ENCODE results near the gene TCHH. TPM values are rescaled to one million over a fixed set of nuclear protein-coding genes. Genes with fewer than 3 reads are reported as not detected.
"Not testable (repeated sequence)": the region's sequence is repeated elsewhere in the genome, so short reads cannot be mapped to it uniquely, and the experiment has no call there.

Gene TCHH
- total and polyA plus RNA-seq, 2 donors = 0.05 to 1.4 TPM

DNA sequence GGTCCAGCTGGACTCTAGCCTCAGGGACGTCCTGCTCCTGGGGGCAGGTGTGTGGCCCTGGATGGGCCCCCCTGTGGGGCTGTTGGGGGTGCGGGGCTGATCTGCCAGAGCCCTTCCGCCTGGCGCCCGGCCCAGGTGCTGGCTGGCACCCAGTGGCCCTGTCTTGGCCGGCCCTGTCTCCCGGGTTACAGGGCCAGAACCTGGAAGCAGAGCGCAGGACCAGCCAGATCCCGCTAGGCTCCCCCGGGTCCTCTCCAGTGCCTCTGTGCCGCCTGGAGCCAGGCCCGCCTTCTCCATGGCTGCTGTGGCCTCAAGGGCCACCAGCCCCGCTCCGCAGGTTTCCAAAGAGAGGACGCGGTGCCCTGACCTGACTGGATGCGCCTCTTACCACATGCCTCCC lies 34.2 kb downstream of the TCHH start:
- H3K4me1 ChIP-seq (ENCODE audit: control insufficient read depth in 2 of 2, insufficient read depth in 2 of 2, low read length in 2 of 2); H3K27ac ChIP-seq (ENCODE audit: low read depth in 1 of 2, low read length in 1 of 2); DNase-seq (ENCODE audit: low read depth in 6 of 9, low spot score in 9 of 9); H3K36me3 ChIP-seq (ENCODE audit: control insufficient read depth in 2 of 2, insufficient read depth in 2 of 2, low read length in 1 of 2); H3K27me3 ChIP-seq (ENCODE audit: control insufficient read depth in 2 of 2, insufficient read depth in 1 of 2, low read length in 1 of 2); H3K4me3 ChIP-seq (ENCODE audit: low read length in 2 of 2); H3K9me3 ChIP-seq (ENCODE audit: control insufficient read depth in 2 of 2, insufficient read depth in 1 of 2, low read length in 1 of 2): not testable (repeated sequence)
- WGBS = 98% methylated on average over 17 of the region's 17 CpGs

DNA sequence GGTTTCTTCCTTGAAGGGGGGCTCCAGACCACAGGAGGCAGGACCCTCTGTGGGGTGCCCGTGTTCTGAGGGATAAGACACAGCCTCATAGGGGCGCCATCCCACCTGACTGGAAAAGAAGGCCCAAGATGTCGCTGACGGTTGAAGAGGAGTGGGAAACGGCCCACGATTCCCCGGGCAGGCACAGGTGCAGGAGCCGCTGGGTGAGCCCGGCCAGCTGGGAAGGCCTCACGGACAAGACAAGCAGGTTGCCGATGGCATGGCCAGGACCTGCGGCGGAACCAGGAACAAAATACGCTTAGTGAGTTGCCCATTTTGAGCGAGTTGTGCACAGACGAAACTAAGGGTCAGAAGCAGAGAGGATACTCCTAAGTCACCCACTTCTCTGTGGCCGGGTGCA lies 34.8 kb downstream of the TCHH start:
- DNase-seq (ENCODE audit: low read depth in 6 of 9, low spot score in 9 of 9) = not testable (repeated sequence)
- WGBS = 96% methylated on average over 17 of the region's 17 CpGs

DNA sequence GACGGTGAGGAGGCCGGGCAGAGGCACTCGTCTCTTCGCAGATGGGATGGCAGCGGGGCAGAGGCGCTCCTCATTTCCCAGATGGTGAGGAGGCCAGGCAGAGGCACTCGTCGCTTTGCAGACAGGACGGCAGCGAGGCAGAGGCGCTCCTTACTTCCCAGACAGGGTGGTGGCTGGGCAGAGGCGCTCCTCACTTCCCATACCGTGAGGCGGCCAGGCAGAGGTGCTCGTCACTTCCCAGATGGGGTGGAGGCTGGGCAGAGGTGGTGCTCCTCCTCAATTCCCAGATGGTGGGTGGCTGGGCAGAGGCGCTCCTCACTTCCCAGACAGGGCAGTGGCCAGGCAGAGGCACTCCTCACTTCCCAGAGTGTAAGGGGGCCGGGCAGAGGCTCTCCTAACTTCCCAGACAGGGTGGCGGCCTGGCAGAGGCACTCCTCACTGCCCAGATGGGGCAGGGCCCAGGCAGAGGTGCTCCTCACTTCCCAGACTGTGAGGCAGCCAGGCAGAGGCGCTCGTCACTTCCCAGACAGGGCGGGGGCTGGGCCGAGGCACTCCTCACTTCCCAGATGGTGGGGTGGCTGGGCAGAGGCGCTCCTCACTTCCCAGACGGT lies 36.3 kb downstream of the TCHH start:
- Histone ChIP-seq H3K4me1 (ENCODE audit: control insufficient read depth in 2 of 2, insufficient read depth in 2 of 2, low read length in 2 of 2) (no peaks in the 10 kb centered on the region), H3K27me3 (ENCODE audit: control insufficient read depth in 2 of 2, insufficient read depth in 1 of 2, low read length in 1 of 2) (peaks cover 0 to under 1% of the 10 kb centered on the region in 2 donors), H3K9me3 (ENCODE audit: control insufficient read depth in 2 of 2, insufficient read depth in 1 of 2, low read length in 1 of 2) (no peaks in the 10 kb centered on the region), H3K36me3 (ENCODE audit: control insufficient read depth in 2 of 2, insufficient read depth in 2 of 2, low read length in 1 of 2) (no peaks in the 10 kb centered on the region), H3K27ac (ENCODE audit: low read depth in 1 of 2, low read length in 1 of 2) (no peak overlapping the region), H3K4me3 (ENCODE audit: low read length in 2 of 2) (no peak overlapping the region)
- 93% methylated on average over 24 of the region's 24 CpGs for WGBS
- DNase-seq (ENCODE audit: low read depth in 6 of 9, low spot score in 9 of 9) = no peak

More for the DNA sequence above, 34.8 kb downstream of the TCHH start:
- H3K4me3 ChIP-seq (ENCODE audit: low read length in 2 of 2); H3K36me3 ChIP-seq (ENCODE audit: control insufficient read depth in 2 of 2, insufficient read depth in 2 of 2, low read length in 1 of 2); H3K9me3 ChIP-seq (ENCODE audit: control insufficient read depth in 2 of 2, insufficient read depth in 1 of 2, low read length in 1 of 2); H3K27ac ChIP-seq (ENCODE audit: low read depth in 1 of 2, low read length in 1 of 2); H3K27me3 ChIP-seq (ENCODE audit: control insufficient read depth in 2 of 2, insufficient read depth in 1 of 2, low read length in 1 of 2); H3K4me1 ChIP-seq (ENCODE audit: control insufficient read depth in 2 of 2, insufficient read depth in 2 of 2, low read length in 2 of 2): not testable (repeated sequence)

DNA sequence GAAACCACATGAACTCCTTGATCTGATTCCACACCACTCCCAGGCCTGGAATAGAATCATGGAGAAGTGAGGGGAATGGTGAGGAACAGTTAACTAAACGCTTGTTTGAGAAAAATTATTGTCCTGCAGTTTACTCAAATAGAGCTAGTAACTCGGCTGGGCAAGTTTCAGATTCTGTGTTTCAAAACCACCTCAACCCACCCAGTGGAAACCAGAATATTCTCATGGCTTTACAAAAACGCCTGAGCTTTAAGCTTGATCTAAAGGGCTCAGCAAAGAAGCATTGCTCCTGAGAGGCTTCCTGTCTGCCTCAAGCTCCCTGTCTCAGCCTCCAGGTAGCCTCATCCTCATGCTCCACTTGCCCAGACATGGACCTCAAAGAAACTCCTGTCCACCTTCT lies 42.9 kb downstream of the TCHH start:
- Histone ChIP-seq H3K27me3 (ENCODE audit: control insufficient read depth in 2 of 2, insufficient read depth in 1 of 2, low read length in 1 of 2) (peaks cover 0 to 23% of the 10 kb centered on the region in 2 donors), H3K9me3 (ENCODE audit: control insufficient read depth in 2 of 2, insufficient read depth in 1 of 2, low read length in 1 of 2) (no peaks in the 10 kb centered on the region), H3K27ac (ENCODE audit: low read depth in 1 of 2, low read length in 1 of 2) (no peak overlapping the region), H3K4me3 (ENCODE audit: low read length in 2 of 2) (no peak overlapping the region), H3K4me1 (ENCODE audit: control insufficient read depth in 2 of 2, insufficient read depth in 2 of 2, low read length in 2 of 2) (no peaks in the 10 kb centered on the region), H3K36me3 (ENCODE audit: control insufficient read depth in 2 of 2, insufficient read depth in 2 of 2, low read length in 1 of 2) (no peaks in the 10 kb centered on the region)
- DNase-seq (ENCODE audit: low read depth in 6 of 9, low spot score in 9 of 9) = no peak
- 92% methylated on average over 3 of the region's 3 CpGs for WGBS

- Histone ChIP-seq H3K27ac (ENCODE audit: low read depth in 1 of 2, low read length in 1 of 2) (no peak overlapping the region), H3K4me1 (ENCODE audit: control insufficient read depth in 2 of 2, insufficient read depth in 2 of 2, low read length in 2 of 2) (no peaks in the 10 kb centered on the region), H3K4me3 (ENCODE audit: low read length in 2 of 2) (no peak overlapping the region), H3K9me3 (ENCODE audit: control insufficient read depth in 2 of 2, insufficient read depth in 1 of 2, low read length in 1 of 2) (no peaks in the 10 kb centered on the region), H3K36me3 (ENCODE audit: control insufficient read depth in 2 of 2, insufficient read depth in 2 of 2, low read length in 1 of 2) (no peaks in the 10 kb centered on the region), H3K27me3 (ENCODE audit: control insufficient read depth in 2 of 2, insufficient read depth in 1 of 2, low read length in 1 of 2) (peaks cover 2 to 23% of the 10 kb centered on the region in 2 donors)
- DNase-seq (ENCODE audit: low read depth in 6 of 9, low spot score in 9 of 9) = no peak
- WGBS = 91% methylated on average over 3 of the region's 3 CpGs
Measured at GRCh38 chr1:152071123-152071522, 44.1 kb downstream of the TCHH start.

GRCh38 chr1:152067929-152068328 lies 47.3 kb downstream of the TCHH start:
- Histone ChIP-seq H3K36me3 (ENCODE audit: control insufficient read depth in 2 of 2, insufficient read depth in 2 of 2, low read length in 1 of 2) (no peaks in the 10 kb centered on the region), H3K4me1 (ENCODE audit: control insufficient read depth in 2 of 2, insufficient read depth in 2 of 2, low read length in 2 of 2) (no peaks in the 10 kb centered on the region), H3K27ac (ENCODE audit: low read depth in 1 of 2, low read length in 1 of 2) (no peak overlapping the region), H3K4me3 (ENCODE audit: low read length in 2 of 2) (no peak overlapping the region), H3K27me3 (ENCODE audit: control insufficient read depth in 2 of 2, insufficient read depth in 1 of 2, low read length in 1 of 2) (peaks cover 2 to 15% of the 10 kb centered on the region in 2 donors), H3K9me3 (ENCODE audit: control insufficient read depth in 2 of 2, insufficient read depth in 1 of 2, low read length in 1 of 2) (no peaks in the 10 kb centered on the region)
- DNase-seq (ENCODE audit: low read depth in 6 of 9, low spot score in 9 of 9) = no peak
- WGBS = 85% methylated on average over 1 of the region's 1 CpG

DNA sequence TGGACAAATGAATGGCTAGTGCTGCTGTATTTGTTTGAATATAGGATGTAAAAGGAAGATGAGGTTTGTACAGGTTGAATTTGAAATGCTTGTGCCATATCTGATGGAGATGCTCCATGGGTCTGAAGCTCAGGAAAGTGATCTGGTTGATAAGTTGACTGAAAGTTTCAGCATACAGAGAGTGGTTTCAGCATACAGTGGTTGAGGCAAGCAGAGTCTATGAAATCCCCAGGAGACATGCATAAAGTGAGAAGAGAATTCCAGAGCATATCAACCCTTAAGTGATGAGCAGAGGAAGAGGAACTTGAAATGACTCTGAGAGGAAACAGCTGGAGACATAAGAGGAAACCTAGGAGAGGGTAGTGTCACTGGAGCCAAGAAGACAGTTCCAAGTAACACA lies 48.1 kb downstream of the TCHH start:
- Histone ChIP-seq H3K36me3 (ENCODE audit: control insufficient read depth in 2 of 2, insufficient read depth in 2 of 2, low read length in 1 of 2) (no peaks in the 10 kb centered on the region), H3K27ac (ENCODE audit: low read depth in 1 of 2, low read length in 1 of 2) (no peak overlapping the region), H3K4me1 (ENCODE audit: control insufficient read depth in 2 of 2, insufficient read depth in 2 of 2, low read length in 2 of 2) (no peaks in the 10 kb centered on the region), H3K4me3 (ENCODE audit: low read length in 2 of 2) (no peak overlapping the region), H3K9me3 (ENCODE audit: control insufficient read depth in 2 of 2, insufficient read depth in 1 of 2, low read length in 1 of 2) (no peaks in the 10 kb centered on the region), H3K27me3 (ENCODE audit: control insufficient read depth in 2 of 2, insufficient read depth in 1 of 2, low read length in 1 of 2) (peaks cover 2 to 11% of the 10 kb centered on the region in 2 donors)
- no peak for DNase-seq (ENCODE audit: low read depth in 6 of 9, low spot score in 9 of 9)

- no peak for DNase-seq (ENCODE audit: low read depth in 6 of 9, low spot score in 9 of 9)
- no peaks in the 10 kb centered on the region for H3K9me3 ChIP-seq (ENCODE audit: control insufficient read depth in 2 of 2, insufficient read depth in 1 of 2, low read length in 1 of 2)
- peaks cover 2 to 11% of the 10 kb centered on the region in 2 donors for H3K27me3 ChIP-seq (ENCODE audit: control insufficient read depth in 2 of 2, insufficient read depth in 1 of 2, low read length in 1 of 2)
- H3K36me3 ChIP-seq (ENCODE audit: control insufficient read depth in 2 of 2, insufficient read depth in 2 of 2, low read length in 1 of 2) = no peaks in the 10 kb centered on the region
- H3K4me3 ChIP-seq (ENCODE audit: low read length in 2 of 2) = no peak overlapping the region
- H3K27ac ChIP-seq (ENCODE audit: low read depth in 1 of 2, low read length in 1 of 2) = no peak overlapping the region
- no peaks in the 10 kb centered on the region for H3K4me1 ChIP-seq (ENCODE audit: control insufficient read depth in 2 of 2, insufficient read depth in 2 of 2, low read length in 2 of 2)
Measured at GRCh38 chr1:152061952-152062351, 53.3 kb downstream of the TCHH start.
